Measurements from ENCODE around the gene RTN4RL1.

The RTN4RL1 gene

GRCh38 chr17:1972487-1973160, 52.5 kb downstream of the RTN4RL1 start:
- DNase-seq: no peak

GRCh38 chr17:1970843-1971384, 54.2 kb downstream of the RTN4RL1 start:
- no peak for DNase-seq

DNA sequence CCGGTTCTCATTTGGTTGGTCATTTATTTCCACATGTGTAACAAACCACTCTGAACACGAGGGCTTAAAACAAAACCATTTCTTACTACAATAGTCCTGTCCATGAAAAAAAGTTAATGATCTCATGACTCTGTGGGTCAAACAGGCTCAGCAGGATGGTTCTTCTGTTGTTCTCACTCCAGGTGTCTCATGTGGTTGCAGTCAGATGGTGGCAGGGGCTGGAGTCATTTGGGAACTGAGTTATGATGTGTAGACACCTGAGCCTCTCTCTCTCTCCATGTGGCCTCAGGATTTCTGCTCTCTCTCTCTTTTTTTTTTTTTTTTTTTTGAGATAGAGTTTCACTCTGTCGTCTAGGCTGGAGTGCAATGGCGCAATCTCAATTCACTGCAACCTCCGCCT, 55.4 kb downstream of the RTN4RL1 start:
- no peak for DNase-seq

DNA sequence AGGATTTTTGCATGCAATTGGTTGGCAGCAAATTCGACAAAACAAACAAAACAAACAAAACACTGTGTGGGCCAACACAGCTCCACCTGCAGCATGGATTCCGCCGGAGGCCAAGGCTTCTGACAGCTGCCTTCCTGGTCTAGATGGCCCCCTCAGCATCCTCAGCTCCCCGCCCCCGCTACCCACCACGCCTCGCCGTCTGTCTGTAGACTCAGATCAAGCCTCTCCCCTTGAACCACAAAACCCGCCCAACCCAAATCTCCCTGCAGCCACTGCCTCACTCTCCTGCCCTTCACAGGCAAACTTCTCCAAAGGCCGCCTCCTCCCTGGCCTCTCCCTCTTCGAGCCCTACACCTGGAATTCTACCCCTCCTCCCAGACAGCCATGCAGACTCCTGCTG, 57.9 kb downstream of the RTN4RL1 start:
- no peak for DNase-seq

- DNase-seq: no peak
Measured at GRCh38 chr17:1966274-1967086, 58.7 kb downstream of the RTN4RL1 start.

DNA sequence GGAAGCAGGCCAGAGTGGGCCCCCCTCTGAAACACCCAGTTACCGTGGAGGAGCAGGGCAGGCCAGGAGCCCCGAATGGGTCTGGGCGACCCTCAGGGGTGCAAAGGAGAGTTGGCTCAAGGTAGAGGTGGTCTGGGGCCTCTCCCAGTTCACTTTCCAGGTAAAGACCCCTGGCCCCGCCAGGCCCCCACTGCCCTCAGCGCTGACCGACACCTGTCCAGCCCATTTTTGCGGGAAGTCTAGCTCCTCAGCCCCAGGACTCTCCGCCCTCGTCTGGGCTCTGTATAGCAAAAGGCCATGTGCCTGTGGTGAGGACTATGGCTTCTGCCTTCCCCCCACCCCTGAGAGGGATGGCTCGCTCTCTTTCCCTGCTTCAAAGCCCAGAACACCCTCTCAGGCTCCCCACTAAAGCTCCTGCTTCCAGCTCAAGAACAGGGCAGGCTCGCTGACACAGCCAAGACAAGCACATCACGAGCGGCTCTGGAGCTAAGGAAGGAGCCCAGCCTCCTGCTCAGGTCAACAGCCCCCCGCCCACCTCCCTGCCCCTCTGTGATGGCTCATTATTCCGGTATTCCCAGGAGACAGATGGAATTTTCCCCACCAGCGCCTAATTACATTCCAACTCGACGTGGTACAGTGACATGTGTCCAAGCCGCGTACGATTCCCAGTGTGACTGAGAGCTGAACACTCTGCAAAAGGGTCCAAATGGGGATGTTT, 59.4 kb downstream of the RTN4RL1 start:
- DNase-seq: no peak

GRCh38 chr17:1963250-1963649, 61.9 kb downstream of the RTN4RL1 start:
- no peak for DNase-seq

GRCh38 chr17:1961189-1961588, 63.9 kb downstream of the RTN4RL1 start:
- no peak for DNase-seq

GRCh38 chr17:1960545-1960912, 64.6 kb downstream of the RTN4RL1 start:
- DNase-seq: no peak

DNA sequence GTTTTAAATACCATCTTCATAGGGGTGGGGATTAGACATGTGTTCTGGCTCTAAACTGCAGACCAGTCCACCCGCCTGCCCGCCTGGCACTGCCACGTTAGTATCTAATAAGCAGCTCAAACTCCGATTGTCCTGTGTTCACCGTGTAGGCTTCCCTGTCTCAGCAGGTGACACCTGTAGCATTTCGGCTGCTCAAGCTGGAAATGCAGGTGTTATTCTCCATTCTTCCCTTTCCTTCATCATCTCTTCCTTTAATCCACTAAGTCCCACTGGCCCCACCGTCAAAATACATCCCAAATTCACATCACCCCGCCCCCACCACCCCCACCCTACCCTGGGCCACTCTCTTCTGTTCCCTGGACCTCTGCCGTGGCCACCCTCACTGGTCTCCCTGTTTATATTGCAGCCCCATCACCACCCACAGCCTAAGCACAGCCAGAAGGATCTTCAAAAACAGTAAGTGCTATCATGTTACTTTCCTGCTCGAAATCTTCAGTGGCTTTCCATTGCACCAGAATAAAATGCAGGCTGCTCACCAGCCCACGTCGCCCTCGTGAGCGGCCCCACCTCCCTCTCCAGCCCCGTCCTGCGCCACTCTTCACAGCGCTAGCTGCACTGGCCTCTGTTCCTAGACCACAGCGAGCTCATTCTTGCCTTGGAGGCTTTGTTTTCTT, 65.1 kb downstream of the RTN4RL1 start:
- no peak for DNase-seq

DNA sequence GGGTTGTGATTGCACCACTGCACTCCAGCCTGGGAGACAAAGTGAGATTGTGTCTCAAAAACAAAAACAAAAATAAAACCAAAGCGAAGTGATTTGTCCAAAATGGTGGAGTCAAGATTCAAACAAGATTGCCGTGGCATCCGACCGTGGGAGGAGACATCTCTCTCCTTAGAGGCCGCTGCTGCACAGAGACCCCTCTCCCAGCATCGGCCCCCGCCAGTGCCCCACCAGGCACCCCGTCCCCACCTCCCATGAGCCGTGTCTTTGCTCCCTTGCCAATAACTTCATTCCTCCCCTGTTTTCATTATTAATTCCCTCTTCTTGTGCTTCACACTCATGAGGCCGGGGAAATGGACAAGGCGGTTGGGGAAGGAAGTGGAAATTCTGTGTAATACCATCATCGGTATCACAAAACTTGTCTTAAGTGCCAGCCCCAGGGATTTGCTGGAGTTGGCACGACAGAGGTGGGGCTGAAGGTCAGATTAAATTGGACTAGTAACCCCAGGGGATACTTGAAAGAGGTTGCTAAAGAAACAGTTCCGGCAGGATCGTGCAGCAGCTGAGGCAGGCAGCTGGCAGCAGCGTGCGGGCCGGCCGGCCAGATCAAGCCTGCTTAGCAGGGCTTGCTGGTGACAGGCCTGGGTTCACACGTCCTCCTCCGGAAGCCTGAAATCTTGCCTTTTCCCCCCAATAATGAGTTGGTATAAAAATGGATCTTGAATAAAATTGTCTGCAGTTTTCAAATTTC, 66.8 kb downstream of the RTN4RL1 start:
- DNase-seq: no peak

GRCh38 chr17:1957037-1957436, 68.1 kb downstream of the RTN4RL1 start:
- DNase-seq: no peak

GRCh38 chr17:1956134-1956533, 69.0 kb downstream of the RTN4RL1 start:
- no peak for DNase-seq

DNA sequence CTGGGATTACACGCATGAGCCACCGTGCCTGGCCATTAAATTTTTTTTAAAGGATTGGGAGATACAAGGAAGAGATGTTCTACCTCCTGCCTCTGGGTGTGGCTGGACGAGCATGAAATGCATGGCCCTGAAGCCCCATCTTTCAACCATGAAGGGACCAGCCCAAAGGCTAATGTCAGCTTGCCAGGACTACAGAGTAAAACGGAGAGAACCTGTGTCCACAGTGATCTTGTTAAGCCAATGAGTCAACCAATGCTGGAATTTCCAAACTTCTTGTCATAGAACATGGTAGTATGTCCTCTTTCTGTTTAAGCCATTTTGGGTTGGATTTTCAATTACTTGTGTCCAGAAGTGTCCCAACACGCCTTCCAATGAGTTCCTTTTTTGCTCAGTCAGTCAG, 71.3 kb downstream of the RTN4RL1 start:
- DNase-seq: no peak

DNA sequence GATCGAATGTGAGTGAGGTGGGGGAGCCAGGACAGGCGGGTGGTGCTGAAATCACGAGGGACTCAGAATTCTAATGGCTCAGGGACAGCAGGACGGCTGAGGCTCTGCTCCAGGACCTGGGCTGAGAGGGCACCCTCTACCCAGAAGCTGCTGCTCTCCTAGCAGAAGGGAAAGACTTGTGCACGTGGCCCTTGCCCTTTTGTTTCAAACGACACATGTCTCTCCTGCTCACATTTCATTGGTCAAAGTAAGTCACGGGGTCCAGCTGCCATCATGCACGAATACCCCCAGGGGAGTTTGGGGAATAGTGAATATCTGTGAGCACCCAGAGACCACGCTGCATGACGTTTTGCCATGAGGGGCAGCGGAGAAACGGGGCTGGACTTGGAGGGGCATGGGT, 73.2 kb downstream of the RTN4RL1 start:
- DNase-seq: no peak

DNA sequence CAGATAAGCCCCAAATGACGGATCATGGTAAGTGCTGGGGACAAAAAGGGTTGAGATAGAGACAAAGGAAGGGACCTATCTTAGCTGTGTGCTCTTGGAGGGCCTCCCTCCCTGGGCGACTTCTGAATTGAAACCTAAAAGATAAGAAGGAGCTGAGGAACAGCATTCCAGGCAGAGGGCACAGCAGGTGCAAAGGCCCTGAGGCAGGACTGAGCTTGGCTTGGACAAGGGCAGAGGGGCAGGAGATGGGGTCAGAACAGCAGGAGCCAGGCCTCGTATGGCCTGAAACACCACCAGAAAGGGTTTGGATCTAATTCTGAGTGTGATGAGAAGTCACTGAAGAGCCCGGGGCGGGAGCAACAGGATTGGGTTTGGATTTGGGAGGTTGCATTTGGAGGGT, 75.4 kb downstream of the RTN4RL1 start:
- no peak for DNase-seq

DNA sequence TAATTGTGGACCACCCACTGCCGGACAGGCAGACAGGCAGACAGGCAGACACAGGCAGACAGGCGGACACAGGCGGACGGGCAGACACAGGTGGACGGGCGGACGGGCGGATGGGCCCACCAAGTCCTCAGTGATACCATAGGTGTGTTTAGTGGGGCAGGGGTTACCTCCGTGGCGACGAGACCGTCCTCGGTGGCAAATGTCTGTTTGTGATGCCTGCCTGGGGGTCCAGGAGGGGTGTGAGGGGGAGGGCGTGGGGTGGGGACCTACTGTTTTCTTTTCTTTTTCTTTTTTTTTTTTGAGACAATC, 76.7 kb downstream of the RTN4RL1 start:
- DNase-seq: no peak

GRCh38 chr17:1947743-1948516, 77.2 kb downstream of the RTN4RL1 start:
- no peak for DNase-seq

- no peak for DNase-seq
Measured at GRCh38 chr17:1947229-1947742, 77.8 kb downstream of the RTN4RL1 start.

- no peak for DNase-seq
Measured at GRCh38 chr17:1946021-1946932, 78.9 kb downstream of the RTN4RL1 start.
